PC-3 (cell line): Measurements from ENCODE around the gene NAA11. TPM values are rescaled to one million over a fixed set of nuclear protein-coding genes. Genes with fewer than 3 reads are reported as not detected.

Experiments used
- ATAC-seq: fragments of 200-7000 bp; cut with Tn5 transposase; 2 replicates; pipeline ENCODE4 v1.9.1; 2020; ENCODE audit warnings: mild to moderate bottlenecking, moderate library complexity
- BruUV-seq: library from RNA; stranded (reverse); fragments of 400-500 nt; replicated peaks from 2 replicates; lab custom pipeline; 2021; lab: Mats Ljungman, UMichigan
- CTCF ChIA-PET: fragments of 300-600 bp; sonication (Branson Sonifier 250); formaldehyde crosslinking; loops from one replicate; lab custom pipeline; 2022; ENCODE audit warnings: antibody characterized with exemption; lab: Charles Lee
- POLR2A ChIA-PET: fragments of 300-600 bp; sonication (Branson Sonifier 250); formaldehyde crosslinking; loops from one replicate; lab custom pipeline; 2022; ENCODE audit warnings: antibody characterized with exemption; ENCODE audit not compliant: unreplicated experiment; lab: Charles Lee
- DNase-seq: peaks from one replicate; pipeline ENCODE4 v3.0.0-alpha.2; 2015
- H2AFZ ChIP-seq: fragments of 300-600 bp; sonication (generic); 2 replicates; pipeline ENCODE4 v1.6.0; 2016; ENCODE audit warnings: antibody characterized with exemption, low read length
- H3F3A ChIP-seq: fragments of 300-600 bp; sonication (generic); one replicate; pipeline ENCODE4 v1.6.0; 2017; ENCODE audit warnings: antibody characterized with exemption, low read length, control low read depth, mild to moderate bottlenecking; ENCODE audit not compliant: unreplicated experiment
- H3K27ac ChIP-seq: fragments of 300-600 bp; sonication (generic); 2 replicates; pipeline ENCODE4 v1.5.1; 2016; ENCODE audit warnings: mild to moderate bottlenecking, low read length
- H3K27me3 ChIP-seq: fragments of 300-600 bp; sonication (generic); 2 replicates; pipeline ENCODE4 v1.6.1; 2016; ENCODE audit warnings: low read length, mixed read lengths
- H3K36me3 ChIP-seq: fragments of 300-600 bp; sonication (generic); 2 replicates; pipeline ENCODE4 v1.6.1; 2016; ENCODE audit warnings: low read depth, mixed run types, low read length, mixed read lengths
- H3K4me1 ChIP-seq: fragments of 300-600 bp; sonication (generic); 2 replicates; pipeline ENCODE4 v1.5.1; 2016; ENCODE audit warnings: low read length; ENCODE audit not compliant: insufficient read depth
- H3K4me2 ChIP-seq: fragments of 300-600 bp; sonication (generic); 2 replicates; pipeline ENCODE4 v1.6.0; 2016; ENCODE audit warnings: low read length
- H3K4me3 ChIP-seq: fragments of 300-600 bp; sonication (generic); 2 replicates; pipeline ENCODE4 v1.5.1; 2016; ENCODE audit warnings: mild to moderate bottlenecking, low read length, mixed read lengths
- H3K79me2 ChIP-seq: fragments of 300-600 bp; sonication (generic); 2 replicates; pipeline ENCODE4 v1.6.1; 2017; ENCODE audit warnings: low read length, mixed read lengths
- H3K9ac ChIP-seq: fragments of 300-600 bp; sonication (generic); 2 replicates; pipeline ENCODE4 v1.6.0; 2016; ENCODE audit warnings: mild to moderate bottlenecking, low read length
- H3K9me2 ChIP-seq: fragments of 300-600 bp; sonication (generic); replicated peaks from 2 replicates; pipeline ENCODE4 v1.6.1; 2016; ENCODE audit warnings: mixed run types, low read length, mixed read lengths
- H3K9me3 ChIP-seq: fragments of 300-600 bp; sonication (generic); 2 replicates; pipeline ENCODE4 v1.6.1; 2016; ENCODE audit warnings: low read length, mixed read lengths
- H4K20me1 ChIP-seq: fragments of 300-600 bp; sonication (generic); 2 replicates; pipeline ENCODE4 v1.6.1; 2016; ENCODE audit warnings: low read length, mixed read lengths
- EZH2 ChIP-seq: fragments of 300-600 bp; sonication (generic); IDR thresholded peaks from one replicate; pipeline ENCODE4 v1.6.1; 2017; ENCODE audit warnings: antibody characterized with exemption, mild to moderate bottlenecking, low read length; ENCODE audit not compliant: unreplicated experiment
- EZH2phosphoT487 ChIP-seq: fragments of 300-600 bp; sonication (generic); IDR thresholded peaks from 2 replicates; pipeline ENCODE4 v1.6.1; 2018; ENCODE audit warnings: mild to moderate bottlenecking, antibody characterized with exemption, low read length, borderline replicate concordance
- intact Hi-C: fragments of 100-400 bp; cut with micrococcal nuclease; formaldehyde crosslinking; loops from 2 replicates; pipeline ENCODE4 v1.9.0; 2023
- total RNA-seq: library from RNA; depleted of rRNA; stranded (reverse); fragments of >200 nt; gene quantifications from 2 replicates; pipeline ENCODE4 v1.2.3, GENCODE V29; 2014
- TF ChIP-seq, protein P1 (sequence below): fragments of 300-600 bp; sonication (generic); conservative IDR thresholded peaks from 2 replicates; pipeline ENCODE4 v1.5.1; 2017; ENCODE audit warnings: antibody characterized with exemption, low read depth, mild to moderate bottlenecking, low read length

NAA11 gene
- total RNA-seq, 1 experiment from 2014 or later, result not detected

DNA sequence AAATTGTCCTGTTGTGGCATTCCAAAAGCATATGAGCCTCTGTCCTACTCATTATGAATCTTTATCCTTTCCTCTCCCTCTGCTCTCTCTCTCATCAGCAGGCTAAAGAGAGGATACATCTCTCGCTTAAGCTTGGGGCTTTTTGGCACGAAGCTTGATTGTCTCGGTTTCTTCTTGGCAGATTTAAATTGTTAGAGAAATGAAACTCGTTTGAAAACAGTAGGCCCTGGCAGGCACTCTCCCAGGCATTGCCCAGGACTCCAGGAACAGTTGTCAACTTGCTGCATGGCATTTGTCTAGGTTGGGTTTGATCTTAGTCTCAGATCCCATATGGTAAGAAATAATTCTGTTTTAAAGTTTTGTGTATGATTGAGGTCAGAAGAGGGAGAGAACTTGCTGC is 35.5 kb downstream of the NAA11 start:
- Histone ChIP-seq H4K20me1 (no peaks in the 10 kb centered on the region), H3K27ac (no peak overlapping the region)
- CTCF ChIA-PET, result no interaction called here

DNA sequence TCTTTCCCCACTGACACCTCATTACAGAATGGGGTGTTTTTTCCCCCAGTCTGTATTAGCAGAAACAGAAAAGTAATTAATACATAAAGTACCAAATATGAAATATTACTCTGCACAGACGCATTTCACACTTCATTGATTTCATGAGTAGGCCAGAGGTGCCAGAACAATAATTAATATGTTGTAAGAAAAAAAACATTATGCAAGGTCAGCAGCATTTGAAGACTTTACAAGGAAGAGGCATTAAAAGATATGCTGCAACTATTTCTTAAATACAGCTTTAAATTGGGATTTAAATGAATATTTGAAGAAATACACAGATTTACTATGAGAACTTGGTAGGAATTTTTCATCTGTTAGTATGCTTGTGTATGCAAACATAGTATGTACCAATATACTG is 37.7 kb downstream of the NAA11 start:
- TF ChIP-seq EZH2phosphoT487, result no peak
- TF ChIP-seq, protein P1, sequence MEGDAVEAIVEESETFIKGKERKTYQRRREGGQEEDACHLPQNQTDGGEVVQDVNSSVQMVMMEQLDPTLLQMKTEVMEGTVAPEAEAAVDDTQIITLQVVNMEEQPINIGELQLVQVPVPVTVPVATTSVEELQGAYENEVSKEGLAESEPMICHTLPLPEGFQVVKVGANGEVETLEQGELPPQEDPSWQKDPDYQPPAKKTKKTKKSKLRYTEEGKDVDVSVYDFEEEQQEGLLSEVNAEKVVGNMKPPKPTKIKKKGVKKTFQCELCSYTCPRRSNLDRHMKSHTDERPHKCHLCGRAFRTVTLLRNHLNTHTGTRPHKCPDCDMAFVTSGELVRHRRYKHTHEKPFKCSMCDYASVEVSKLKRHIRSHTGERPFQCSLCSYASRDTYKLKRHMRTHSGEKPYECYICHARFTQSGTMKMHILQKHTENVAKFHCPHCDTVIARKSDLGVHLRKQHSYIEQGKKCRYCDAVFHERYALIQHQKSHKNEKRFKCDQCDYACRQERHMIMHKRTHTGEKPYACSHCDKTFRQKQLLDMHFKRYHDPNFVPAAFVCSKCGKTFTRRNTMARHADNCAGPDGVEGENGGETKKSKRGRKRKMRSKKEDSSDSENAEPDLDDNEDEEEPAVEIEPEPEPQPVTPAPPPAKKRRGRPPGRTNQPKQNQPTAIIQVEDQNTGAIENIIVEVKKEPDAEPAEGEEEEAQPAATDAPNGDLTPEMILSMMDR, result no peak
- no peak for TF ChIP-seq EZH2
- no peaks in the 10 kb centered on the region for H3K4me1 ChIP-seq
- no peaks in the 10 kb centered on the region for H3K27me3 ChIP-seq
- H3K9me3 ChIP-seq, result no peaks in the 10 kb centered on the region
- DNase-seq, result no peak
- no peaks in the 10 kb centered on the region for H4K20me1 ChIP-seq
- CTCF ChIA-PET, result no interaction called here
- no TSS peak for BruUV-seq
- no peak overlapping the region for H3K4me2 ChIP-seq
- H3K36me3 ChIP-seq, result no peaks in the 10 kb centered on the region
- intact Hi-C loops, result no loop called here
- no peaks in the 10 kb centered on the region for H3K79me2 ChIP-seq
- POLR2A ChIA-PET, result no interaction called here
- H3K4me3 ChIP-seq, result no peak overlapping the region
- H3K27ac ChIP-seq, result no peak overlapping the region
- no peak for ATAC-seq
- H3K9ac ChIP-seq, result no peak overlapping the region
- no peaks in the 10 kb centered on the region for H3F3A ChIP-seq
- H2AFZ ChIP-seq, result no peak overlapping the region
- H3K9me2 ChIP-seq, result no peaks in the 10 kb centered on the region

More for the DNA sequence above, 35.5 kb downstream of the NAA11 start:
- intact Hi-C loops, result no loop called here
- Histone ChIP-seq H2AFZ (no peak overlapping the region), H3K9ac (no peak overlapping the region), H3K4me1 (no peaks in the 10 kb centered on the region), H3K9me2 (no peaks in the 10 kb centered on the region), H3K79me2 (no peaks in the 10 kb centered on the region), H3F3A (no peaks in the 10 kb centered on the region), H3K9me3 (no peaks in the 10 kb centered on the region), H3K4me3 (no peak overlapping the region), H3K4me2 (no peak overlapping the region), H3K36me3 (no peaks in the 10 kb centered on the region), H3K27me3 (peaks cover 5% of the 10 kb centered on the region; the same call in 1 of the 2 replicates)
- no peak for ATAC-seq
- POLR2A ChIA-PET, result no interaction called here
- TF ChIP-seq, protein P1, result no peak
- no peak for TF ChIP-seq EZH2
- TF ChIP-seq EZH2phosphoT487, result no peak
- no TSS peak for BruUV-seq
- DNase-seq, result no peak

DNA sequence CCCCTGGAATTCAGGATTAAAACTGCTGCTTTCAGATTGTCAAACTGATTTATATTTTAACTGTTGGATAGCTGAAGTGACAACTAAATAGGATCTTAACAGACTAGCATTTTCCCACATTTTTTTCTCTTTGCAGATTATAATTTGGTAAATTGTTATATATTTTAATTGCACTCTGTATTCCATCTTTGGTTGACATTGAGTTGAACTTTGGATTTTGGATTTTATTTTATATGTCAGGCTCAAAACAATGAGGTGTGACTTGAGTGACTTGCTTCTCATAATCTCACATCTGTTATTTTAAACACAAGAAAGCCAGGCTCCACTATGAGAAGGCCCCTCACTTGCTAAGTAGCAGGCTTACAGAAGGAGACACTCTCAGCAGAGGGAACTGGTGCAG is 38.1 kb downstream of the NAA11 start:
- H4K20me1 ChIP-seq, result no peaks in the 10 kb centered on the region
- no peak overlapping the region for H3K9ac ChIP-seq
- no TSS peak for BruUV-seq
- no peak overlapping the region for H2AFZ ChIP-seq
- POLR2A ChIA-PET, result no interaction called here
- DNase-seq (no peak), ATAC-seq (no peak)
- no peak overlapping the region for H3K27ac ChIP-seq
- TF ChIP-seq, protein P1, result no peak
- TF ChIP-seq EZH2, result no peak
- no peak for TF ChIP-seq EZH2phosphoT487
- no peaks in the 10 kb centered on the region for H3K9me3 ChIP-seq
- intact Hi-C loops, result no loop called here
- H3K4me2 ChIP-seq, result no peak overlapping the region
- H3K79me2 ChIP-seq, result no peaks in the 10 kb centered on the region
- H3K9me2 ChIP-seq, result no peaks in the 10 kb centered on the region
- no peak overlapping the region for H3K4me3 ChIP-seq
- CTCF ChIA-PET, result no interaction called here
- no peaks in the 10 kb centered on the region for H3K36me3 ChIP-seq
- H3F3A ChIP-seq, result no peaks in the 10 kb centered on the region
- no peaks in the 10 kb centered on the region for H3K4me1 ChIP-seq
- no peaks in the 10 kb centered on the region for H3K27me3 ChIP-seq
